Fibroblast of pulmonary artery (primary cell): Measurements from ENCODE around the gene DGKE.
A peak's percentile ranks its signal among the peaks of the same experiment; 100 is the strongest.

ENCODE experiments used
- DNase-seq: peaks from one replicate; pipeline ENCODE4 v3.0.0-alpha.2; 2010; ENCODE audit warnings: low read depth
- H3K4me3 ChIP-seq: replicated peaks from 2 replicates; pipeline ENCODE4 v1.5.1; 2011; ENCODE audit warnings: low read depth, mild to moderate bottlenecking, control low read depth, low read length, moderate library complexity
- CTCF ChIP-seq: IDR thresholded peaks from 2 replicates; pipeline ENCODE4 v1.5.1; 2011; ENCODE audit warnings: mild to moderate bottlenecking, control low read depth, low read length, inconsistent platforms; ENCODE audit errors: missing control alignments

DGKE gene

DNA sequence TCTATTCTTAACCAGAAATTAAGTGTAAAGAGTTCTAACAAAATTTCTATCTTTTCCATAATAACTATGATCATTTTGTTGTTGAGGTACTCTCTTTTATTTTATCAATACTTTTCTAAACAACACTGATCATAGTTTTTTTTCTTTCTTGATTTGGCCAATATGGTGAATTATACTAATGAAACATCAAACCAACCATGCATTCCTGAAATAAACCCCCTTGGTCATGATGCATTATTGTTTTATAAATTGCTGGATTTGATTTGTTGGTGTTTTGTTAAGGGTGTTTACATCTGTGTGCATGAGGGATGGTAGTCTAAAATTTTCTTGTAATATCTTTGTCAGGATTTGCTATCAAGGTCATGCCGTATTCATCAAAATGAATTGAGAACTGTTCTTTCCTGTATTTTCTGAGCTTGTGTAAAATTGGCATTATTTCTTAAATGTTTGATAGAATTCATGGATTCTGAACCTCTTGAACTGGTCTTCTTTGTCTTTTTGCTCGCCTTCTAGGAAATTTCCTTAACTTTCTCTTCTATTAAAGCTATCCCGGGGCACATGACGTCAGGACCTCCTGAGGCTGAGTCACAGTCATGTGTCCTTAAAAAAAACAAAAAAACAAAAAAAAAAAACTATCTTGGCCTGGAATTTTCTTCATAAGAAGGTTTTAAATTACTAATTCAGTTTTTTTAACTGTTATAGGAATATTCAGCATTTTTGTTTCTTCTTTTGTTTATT lies 83.8 kb downstream of the DGKE start:
- peak; percentile 14 for DNase-seq
- no peak for TF ChIP-seq CTCF
- no peak overlapping the region for H3K4me3 ChIP-seq

GRCh38 chr17:56918916-56919315 lies 85.0 kb downstream of the DGKE start:
- peak; percentile 87 for DNase-seq
- TF ChIP-seq CTCF, result no peak
- H3K4me3 ChIP-seq, result no peak overlapping the region
